IMR-90 (cell line): Measurements from ENCODE around the gene ZNF561. TPM values are rescaled to one million over a fixed set of nuclear protein-coding genes. Genes with fewer than 3 reads are reported as not detected.

Experiments used
- ATAC-seq: fragments of 200-7000 bp; cut with Tn5 transposase; 2 replicates; pipeline ENCODE4 v1.9.1; 2020; ENCODE audit warnings: low read depth, mild to moderate bottlenecking, moderate library complexity
- BruUV-seq: library from RNA; stranded (reverse); fragments of 400-500 nt; replicated peaks from 2 replicates; lab custom pipeline; 2021; lab: Mats Ljungman, UMichigan
- CTCF ChIA-PET: fragments of 300-600 bp; formaldehyde crosslinking; extraction: SDS; loops from one replicate; lab custom pipeline; 2021; ENCODE audit warnings: antibody characterized with exemption; lab: Yijun Ruan, JAX
- POLR2A ChIA-PET: fragments of 300-600 bp; sonication (Branson Sonifier 250); formaldehyde crosslinking; loops from one replicate; lab custom pipeline; 2022; ENCODE audit warnings: antibody characterized with exemption; ENCODE audit not compliant: unreplicated experiment; lab: Charles Lee
- DNase-seq: peaks from one replicate; pipeline ENCODE4 v3.0.0; 2013
- H2AFZ ChIP-seq: replicated peaks from 2 replicates; pipeline ENCODE3; 2013; ENCODE audit warnings: low read length, mild to moderate bottlenecking; ENCODE audit not compliant: poor library complexity
- H2AK5ac ChIP-seq: 2 replicates; pipeline ENCODE4 v1.6.1; 2013; ENCODE audit warnings: low read depth, low read length, inconsistent platforms
- H2AK9ac ChIP-seq: replicated peaks from 2 replicates; pipeline ENCODE3; 2013; ENCODE audit warnings: mild to moderate bottlenecking, low read depth, low read length, moderate library complexity; ENCODE audit not compliant: poor library complexity
- H2BK120ac ChIP-seq: 2 replicates; pipeline ENCODE4 v1.6.1; 2013; ENCODE audit warnings: low read depth, low read length, inconsistent platforms
- H2BK15ac ChIP-seq: 3 replicates; pipeline ENCODE4 v1.6.1; 2013; ENCODE audit warnings: low read depth, low read length, inconsistent platforms
- H2BK20ac ChIP-seq: 2 replicates; pipeline ENCODE4 v1.6.1; 2013; ENCODE audit warnings: low read depth, mild to moderate bottlenecking, inconsistent platforms, low read length, moderate library complexity
- H2BK5ac ChIP-seq: 2 replicates; pipeline ENCODE4 v1.6.1; 2013; ENCODE audit warnings: mild to moderate bottlenecking, low read depth, low read length, inconsistent platforms; ENCODE audit not compliant: poor library complexity, severe bottlenecking
- H3K14ac ChIP-seq: replicated peaks from 2 replicates; pipeline ENCODE4 v1.6.1; 2013; ENCODE audit warnings: low read depth, low read length, inconsistent platforms
- H3K18ac ChIP-seq: 2 replicates; pipeline ENCODE4 v1.6.1; 2013; ENCODE audit warnings: low read depth, low read length, control low read depth
- H3K23ac ChIP-seq: 2 replicates; pipeline ENCODE4 v1.6.1; 2013; ENCODE audit warnings: low read depth, low read length, inconsistent platforms
- H3K27ac ChIP-seq: 2 replicates; pipeline ENCODE4 v1.5.1; 2013; ENCODE audit warnings: mild to moderate bottlenecking, control low read depth, low read length; ENCODE audit not compliant: insufficient read depth
- H3K27me3 ChIP-seq: 2 replicates; pipeline ENCODE4 v1.6.1; 2013; ENCODE audit warnings: low read length; ENCODE audit not compliant: control insufficient read depth, insufficient read depth
- H3K36me3 ChIP-seq: 2 replicates; pipeline ENCODE4 v1.6.1; 2013; ENCODE audit warnings: low read length, mixed read lengths; ENCODE audit not compliant: control insufficient read depth, insufficient read depth
- H3K4ac ChIP-seq: 2 replicates; pipeline ENCODE4 v1.6.1; 2013; ENCODE audit warnings: low read depth, low read length, inconsistent platforms
- H3K4me1 ChIP-seq: 2 replicates; pipeline ENCODE4 v1.6.1; 2013; ENCODE audit warnings: low read length, mixed read lengths; ENCODE audit not compliant: control insufficient read depth, insufficient read depth
- H3K4me2 ChIP-seq: 2 replicates; pipeline ENCODE4 v1.6.1; 2013; ENCODE audit warnings: low read depth, mild to moderate bottlenecking, control low read depth, low read length, moderate library complexity
- H3K4me3 ChIP-seq: 2 replicates; pipeline ENCODE4 v1.5.1; 2013; ENCODE audit warnings: low read depth, mild to moderate bottlenecking, control low read depth, low read length, moderate library complexity; ENCODE audit not compliant: insufficient read depth
- H3K56ac ChIP-seq: 2 replicates; pipeline ENCODE4 v1.6.1; 2013; ENCODE audit warnings: low read length, inconsistent platforms; ENCODE audit not compliant: insufficient read depth; ENCODE audit errors: extremely low read depth
- H3K79me1 ChIP-seq, 2 experiments: 2 replicates each; pipeline ENCODE4 v1.6.1; 2013; ENCODE audit warnings: low read length in 2 of 2, inconsistent platforms in 1 of 2, low read depth in 1 of 2
- H3K9ac ChIP-seq: 2 replicates; pipeline ENCODE4 v1.6.1; 2013; ENCODE audit warnings: low read depth, low read length, control low read depth
- H3K9me1 ChIP-seq: 2 replicates; pipeline ENCODE4 v1.6.1; 2013; ENCODE audit warnings: low read length, inconsistent platforms; ENCODE audit not compliant: insufficient read depth
- H3K9me3 ChIP-seq: 2 replicates; pipeline ENCODE4 v1.6.1; 2013; ENCODE audit warnings: low read length; ENCODE audit not compliant: control insufficient read depth, insufficient read depth
- H4K20me1 ChIP-seq: 2 replicates; pipeline ENCODE4 v1.6.1; 2013; ENCODE audit warnings: low read length, inconsistent platforms; ENCODE audit not compliant: insufficient read depth
- H4K5ac ChIP-seq: 2 replicates; pipeline ENCODE4 v1.6.1; 2013; ENCODE audit warnings: mild to moderate bottlenecking, low read depth, low read length, control low read depth
- H4K8ac ChIP-seq, 2 experiments: 2 replicates each; pipeline ENCODE4 v1.6.1; 2013; ENCODE audit warnings: low read depth in 2 of 2, low read length in 2 of 2, control low read depth in 1 of 2, inconsistent platforms in 1 of 2
- H4K91ac ChIP-seq: 2 replicates; pipeline ENCODE4 v1.6.1; 2013; ENCODE audit warnings: low read depth, low read length, inconsistent platforms; ENCODE audit not compliant: insufficient read depth
- CEBPB ChIP-seq: IDR thresholded peaks from 2 replicates; pipeline ENCODE4 v1.6.1; 2012; ENCODE audit warnings: low read depth, low read length, improper control_type of control experiment
- CHD1 ChIP-seq: IDR thresholded peaks from 2 replicates; pipeline ENCODE4 v1.6.1; 2012; ENCODE audit warnings: low read depth, low read length, improper control_type of control experiment
- ELK1 ChIP-seq: fragments of 150-350 bp; IDR thresholded peaks from 2 replicates; pipeline ENCODE4 v1.6.1; 2016; ENCODE audit warnings: low read depth, mild to moderate bottlenecking, low read length, moderate library complexity, borderline replicate concordance
- MXI1 ChIP-seq: IDR thresholded peaks from 2 replicates; pipeline ENCODE4 v1.6.1; 2012; ENCODE audit warnings: low read depth, mild to moderate bottlenecking, low read length, moderate library complexity, borderline replicate concordance
- NFE2L2 ChIP-seq: fragments of 150-350 bp; IDR thresholded peaks from 2 replicates; pipeline ENCODE4 v1.6.1; 2016; ENCODE audit warnings: low read depth, mild to moderate bottlenecking, low read length
- RCOR1 ChIP-seq: IDR thresholded peaks from 2 replicates; pipeline ENCODE4 v1.6.1; 2012; ENCODE audit warnings: mild to moderate bottlenecking, low read length, improper control_type of control experiment; ENCODE audit not compliant: insufficient replicate concordance
- RFX5 ChIP-seq: IDR thresholded peaks from 2 replicates; pipeline ENCODE4 v1.8.0; 2012; ENCODE audit warnings: low read depth, mild to moderate bottlenecking, low read length, moderate library complexity
- SMC3 ChIP-seq: fragments of 150-350 bp; IDR thresholded peaks from 2 replicates; pipeline ENCODE4 v1.6.1; 2016; ENCODE audit warnings: low read depth, mild to moderate bottlenecking, antibody characterized with exemption, low read length, moderate library complexity
- WGBS, 2 experiments: methylation state at CpG; one replicate each; pipeline versions ENCODE4 v1.1.5 to v1.1.7; 2013; ENCODE audit warnings: missing lambda C conversion rate in 2 of 2; ENCODE audit not compliant: insufficient read length in 1 of 2; ENCODE audit errors: extremely low coverage in 2 of 2; 5-methylcytosine and 5-hydroxymethylcytosine counted together
- dilution Hi-C: fragments of 300-500 bp; cut with HindIII; formaldehyde crosslinking; loops from one replicate; pipeline ENCODE4 v1.14.3; 2018; ENCODE audit warnings: low sequenced_read_pairs; ENCODE audit not compliant: unreplicated experiment
- in situ Hi-C: fragments of 300-500 bp; cut with MboI; formaldehyde crosslinking; loops from 3 replicates; pipeline ENCODE4 v1.14.3; 2019; ENCODE audit warnings: low sequenced_read_pairs, inconsistent platforms, mixed read lengths
- intact Hi-C: fragments of 100-400 bp; cut with micrococcal nuclease; formaldehyde crosslinking; loops from 2 replicates; pipeline ENCODE4 v1.10.0; 2022
- polyA plus RNA-seq, 3 experiments: library from polyadenylated mRNA; depleted of rRNA; stranded (reverse); fragments of >200 nt; gene quantifications; 2 replicates each; pipeline ENCODE4 v1.2.3, GENCODE V29; 2012; ENCODE audit warnings: low replicate concordance in 1 of 3
- total RNA-seq: library from RNA; depleted of rRNA; stranded (reverse); fragments of >200 nt; gene quantifications from 2 replicates; pipeline ENCODE4 v1.2.3, GENCODE V29; 2012

ZNF561 gene
- total and polyA plus RNA-seq, 2 of the 4 experiments (the other 2 are of a cell fraction) = 22.5 to 38.9 TPM

GRCh38 chr19:9627856-9628255, 6.8 kb upstream of the ZNF561 start:
- no peaks in the 10 kb centered on the region for H3K9me1 ChIP-seq
- H3K56ac ChIP-seq = no peak overlapping the region
- no peak overlapping the region for H2AK5ac ChIP-seq
- ATAC-seq = no peak
- WGBS, 2 experiments = no CpG with 5 or more reads among the region's 2 CpGs
- POLR2A ChIA-PET = no interaction called here
- H2BK20ac ChIP-seq = no peak overlapping the region
- no peak overlapping the region for H4K5ac ChIP-seq
- H3K14ac ChIP-seq = no peak overlapping the region
- 0 out of 4 replicates have a peak, but pooled peaks cover 6 to 8% of the 10 kb centered on the region in 2 experiments for H3K79me1 ChIP-seq
- no peaks in the 10 kb centered on the region for H3K9me3 ChIP-seq
- dilution Hi-C loops (loop anchor here (10.0 kb wide), 1 partner anchor 167 kb away; no protein-coding TSS in a partner anchor), in situ Hi-C loops (loop anchor here (5.0 kb wide), 1 partner anchor 164 kb away; no protein-coding TSS in a partner anchor), intact Hi-C loops (loop anchor here (10.0 kb wide), 1 partner anchor 287 kb away; no protein-coding TSS in a partner anchor)
- no peak overlapping the region for H2AFZ ChIP-seq
- no peak overlapping the region for H3K4me3 ChIP-seq
- no peak overlapping the region for H3K4me2 ChIP-seq
- H2AK9ac ChIP-seq = no peak overlapping the region
- no peak for DNase-seq
- no peak overlapping the region for H3K27ac ChIP-seq
- H2BK15ac ChIP-seq = no peak overlapping the region
- H4K20me1 ChIP-seq = no peaks in the 10 kb centered on the region
- TF ChIP-seq SMC3 (no peak), ELK1 (no peak), NFE2L2 (no peak), MXI1 (no peak), RFX5 (no peak), CEBPB (no peak), RCOR1 (no peak), CHD1 (no peak)
- no peaks in the 10 kb centered on the region for H3K27me3 ChIP-seq
- peaks cover 11% of the 10 kb centered on the region for H3K36me3 ChIP-seq
- no peak overlapping the region for H3K9ac ChIP-seq
- CTCF ChIA-PET = no interaction called here
- H3K4ac ChIP-seq = no peak overlapping the region
- no peak overlapping the region for H2BK120ac ChIP-seq
- H3K23ac ChIP-seq = no peak overlapping the region
- no TSS peak for BruUV-seq
- no peak overlapping the region for H4K8ac ChIP-seq
- H3K4me1 ChIP-seq = no peaks in the 10 kb centered on the region
- no peak overlapping the region for H3K18ac ChIP-seq
- no peak overlapping the region for H2BK5ac ChIP-seq
- H4K91ac ChIP-seq = no peak overlapping the region
